Stomach smooth muscle (tissue), 2 donors: ENCODE results near the gene CDCP2.

Experiments used
- H3K27ac ChIP-seq: one replicate; pipeline ENCODE4 v1.7.0; 2013; ENCODE audit warnings: mild to moderate bottlenecking, low read length, inconsistent platforms
- H3K27me3 ChIP-seq, 2 donors: one replicate each; pipeline ENCODE4 v1.7.0; 2013; ENCODE audit warnings: low read length in 2 of 2; ENCODE audit not compliant: insufficient read depth in 2 of 2, control insufficient read depth in 1 of 2
- H3K36me3 ChIP-seq, 2 donors: one replicate each; pipeline ENCODE4 v1.7.0; 2013; ENCODE audit warnings: low read length in 2 of 2; ENCODE audit not compliant: control insufficient read depth in 2 of 2, insufficient read depth in 2 of 2
- H3K4me1 ChIP-seq: one replicate; pipeline ENCODE4 v1.7.0; 2013; ENCODE audit warnings: low read length; ENCODE audit not compliant: control insufficient read depth, insufficient read depth
- H3K4me3 ChIP-seq, 2 donors: one replicate each; pipeline ENCODE4 v1.7.0; 2013; ENCODE audit warnings: low read length in 2 of 2
- H3K9ac ChIP-seq, 2 donors: one replicate each; pipeline ENCODE4 v1.7.0; 2013; ENCODE audit warnings: low read length in 2 of 2, mild to moderate bottlenecking in 1 of 2
- H3K9me3 ChIP-seq, 2 donors: one replicate each; pipeline ENCODE4 v1.7.0; 2013; ENCODE audit warnings: low read length in 2 of 2; ENCODE audit not compliant: control insufficient read depth in 2 of 2
- donor health status: healthy.
- donor health status: Pancreatic carcinoma.

Gene CDCP2

GRCh38 chr1:54124472-54124871 is 28.3 kb downstream of the CDCP2 start:
- H3K9ac ChIP-seq, result no peak overlapping the region
- peaks cover 15% of the 10 kb centered on the region for H3K4me1 ChIP-seq
- H3K4me3 ChIP-seq, result no peak overlapping the region
- H3K36me3 ChIP-seq, result no peaks in the 10 kb centered on the region
- H3K9me3 ChIP-seq, result no peaks in the 10 kb centered on the region
- H3K27me3 ChIP-seq, result no peaks in the 10 kb centered on the region
- H3K27ac ChIP-seq, result no peak overlapping the region

- Histone ChIP-seq H3K9ac (no peak overlapping the region), H3K27ac (no peak overlapping the region), H3K4me1 (peaks cover 15% of the 10 kb centered on the region), H3K36me3 (no peaks in the 10 kb centered on the region), H3K27me3 (peaks cover 0 to 2% of the 10 kb centered on the region in 2 donors), H3K9me3 (no peaks in the 10 kb centered on the region), H3K4me3 (no peak overlapping the region)
These were observed 29.8 kb downstream of the CDCP2 start for GRCh38 chr1:54122992-54123391.

- Histone ChIP-seq H3K4me3 (peak overlapping the region in 1 of 2 donors; percentile 59), H3K27me3 (peaks cover 0 to 2% of the 10 kb centered on the region in 2 donors), H3K36me3 (no peaks in the 10 kb centered on the region), H3K9me3 (no peaks in the 10 kb centered on the region), H3K9ac (no peak overlapping the region), H3K27ac (no peak overlapping the region), H3K4me1 (peaks cover 15% of the 10 kb centered on the region)
These were observed 30.6 kb downstream of the CDCP2 start for GRCh38 chr1:54122135-54122751.

- Histone ChIP-seq H3K9me3 (no peaks in the 10 kb centered on the region), H3K9ac (peak overlapping the region; percentile 31 to 58), H3K36me3 (no peaks in the 10 kb centered on the region), H3K4me3 (peak overlapping the region in 1 of 2 donors; percentile 59), H3K27ac (no peak overlapping the region), H3K27me3 (peaks cover 0 to 2% of the 10 kb centered on the region in 2 donors), H3K4me1 (peaks cover 15% of the 10 kb centered on the region)
These were observed 31.2 kb downstream of the CDCP2 start for GRCh38 chr1:54121482-54122134.

- no peak overlapping the region for H3K27ac ChIP-seq
- H3K9ac ChIP-seq, result peak overlapping the region; percentile 31 to 58
- H3K27me3 ChIP-seq, result peaks cover 0 to 2% of the 10 kb centered on the region in 2 donors
- peak overlapping the region in 1 of 2 donors; percentile 59 for H3K4me3 ChIP-seq
- no peaks in the 10 kb centered on the region for H3K9me3 ChIP-seq
- H3K36me3 ChIP-seq, result no peaks in the 10 kb centered on the region
- peaks cover 15% of the 10 kb centered on the region for H3K4me1 ChIP-seq
These were observed 31.9 kb downstream of the CDCP2 start for GRCh38 chr1:54120698-54121481.

- Histone ChIP-seq H3K4me1 (peaks cover 15% of the 10 kb centered on the region), H3K36me3 (no peaks in the 10 kb centered on the region), H3K27me3 (peaks cover 0 to 2% of the 10 kb centered on the region in 2 donors), H3K9ac (no peak overlapping the region), H3K27ac (no peak overlapping the region), H3K4me3 (no peak overlapping the region), H3K9me3 (no peaks in the 10 kb centered on the region)
These were observed 32.6 kb downstream of the CDCP2 start for GRCh38 chr1:54120018-54120697.

- H3K9ac ChIP-seq, result no peak overlapping the region
- peaks cover 15% of the 10 kb centered on the region for H3K4me1 ChIP-seq
- H3K27ac ChIP-seq, result no peak overlapping the region
- H3K4me3 ChIP-seq, result no peak overlapping the region
- no peaks in the 10 kb centered on the region for H3K36me3 ChIP-seq
- peaks cover 0 to 2% of the 10 kb centered on the region in 2 donors for H3K27me3 ChIP-seq
- no peaks in the 10 kb centered on the region for H3K9me3 ChIP-seq
These were observed 34.1 kb downstream of the CDCP2 start for GRCh38 chr1:54118704-54119103.

GRCh38 chr1:54117815-54118563 is 34.8 kb downstream of the CDCP2 start:
- Histone ChIP-seq H3K27ac (no peak overlapping the region), H3K4me1 (peaks cover 15% of the 10 kb centered on the region), H3K9me3 (no peaks in the 10 kb centered on the region), H3K4me3 (no peak overlapping the region), H3K36me3 (no peaks in the 10 kb centered on the region), H3K9ac (no peak overlapping the region), H3K27me3 (peaks cover 0 to 2% of the 10 kb centered on the region in 2 donors)

GRCh38 chr1:54115520-54115919 is 37.3 kb downstream of the CDCP2 start:
- no peak overlapping the region for H3K27ac ChIP-seq
- H3K4me3 ChIP-seq, result no peak overlapping the region
- H3K27me3 ChIP-seq, result peaks cover 0 to 2% of the 10 kb centered on the region in 2 donors
- H3K9ac ChIP-seq, result no peak overlapping the region
- H3K4me1 ChIP-seq, result no peaks in the 10 kb centered on the region
- no peaks in the 10 kb centered on the region for H3K36me3 ChIP-seq
- H3K9me3 ChIP-seq, result no peaks in the 10 kb centered on the region

GRCh38 chr1:54114955-54115354 is 37.8 kb downstream of the CDCP2 start:
- no peak overlapping the region for H3K9ac ChIP-seq
- no peaks in the 10 kb centered on the region for H3K9me3 ChIP-seq
- H3K27ac ChIP-seq, result no peak overlapping the region
- no peaks in the 10 kb centered on the region for H3K36me3 ChIP-seq
- no peak overlapping the region for H3K4me3 ChIP-seq
- H3K4me1 ChIP-seq, result no peaks in the 10 kb centered on the region
- H3K27me3 ChIP-seq, result peaks cover 0 to 2% of the 10 kb centered on the region in 2 donors
